GM23338 (cell line): ENCODE results near the gene MTA3. TPM values are rescaled to one million over a fixed set of nuclear protein-coding genes. Genes with fewer than 3 reads are reported as not detected.

Source experiments
- ATAC-seq: fragments of 200-7000 bp; cut with Tn5 transposase; 3 replicates; pipeline ENCODE4 v1.9.1; 2020
- DNase-seq: peaks from one replicate; pipeline ENCODE4 v3.0.0-alpha.2; 2015; ENCODE audit warnings: low spot score
- H2AFZ ChIP-seq: fragments of 200-600 bp; sonication (generic); 2 replicates; pipeline ENCODE4 v1.8.0; 2016; ENCODE audit warnings: antibody characterized with exemption, mild to moderate bottlenecking, moderate library complexity
- H3F3A ChIP-seq: fragments of 200-600 bp; sonication (generic); replicated peaks from 2 replicates; pipeline ENCODE4 v1.8.0; 2017; ENCODE audit warnings: antibody characterized with exemption, mixed run types, low read depth
- H3K27ac ChIP-seq: fragments of 200-600 bp; sonication (generic); 2 replicates; pipeline ENCODE4 v1.6.1; 2016; ENCODE audit warnings: low read depth
- H3K27me3 ChIP-seq: fragments of 200-600 bp; sonication (generic); 2 replicates; pipeline ENCODE4 v1.8.0; 2016; ENCODE audit warnings: mild to moderate bottlenecking, mixed run types, moderate library complexity; ENCODE audit not compliant: insufficient read depth
- H3K36me3 ChIP-seq: fragments of 200-600 bp; sonication (generic); 2 replicates; pipeline ENCODE4 v1.8.0; 2016; ENCODE audit warnings: mild to moderate bottlenecking; ENCODE audit not compliant: insufficient read depth
- H3K4me1 ChIP-seq: fragments of 200-600 bp; sonication (generic); 2 replicates; pipeline ENCODE4 v1.8.0; 2016; ENCODE audit warnings: mild to moderate bottlenecking, moderate library complexity; ENCODE audit not compliant: insufficient read depth
- H3K4me2 ChIP-seq: fragments of 200-600 bp; sonication (generic); 2 replicates; pipeline ENCODE4 v1.7.1; 2017; ENCODE audit warnings: mixed run types
- H3K4me3 ChIP-seq: fragments of 200-600 bp; sonication (generic); 2 replicates; pipeline ENCODE4 v1.6.1; 2016; ENCODE audit warnings: mixed run types
- H3K79me2 ChIP-seq: fragments of 200-600 bp; sonication (generic); replicated peaks from 2 replicates; pipeline ENCODE4 v1.8.0; 2017; ENCODE audit warnings: mild to moderate bottlenecking; ENCODE audit not compliant: insufficient read depth
- H3K9me2 ChIP-seq: fragments of 200-600 bp; sonication (generic); 2 replicates; pipeline ENCODE4 v1.8.0; 2017; ENCODE audit not compliant: insufficient read depth
- H4K20me1 ChIP-seq: fragments of 200-600 bp; sonication (generic); replicated peaks from 2 replicates; pipeline ENCODE4 v1.8.0; 2017; ENCODE audit warnings: mild to moderate bottlenecking; ENCODE audit not compliant: insufficient read depth
- H3K27ac Mint-ChIP-seq: 2 replicates; pipeline ENCODE4 v1.8.0; 2020; ENCODE audit warnings: inconsistent platforms, mild to moderate bottlenecking, moderate library complexity, mixed read lengths
- H3K27me3 Mint-ChIP-seq: 3 replicates; pipeline ENCODE4 v1.8.0; 2022; ENCODE audit warnings: low read depth, mild to moderate bottlenecking, moderate library complexity, mixed read lengths, inconsistent platforms; ENCODE audit not compliant: insufficient read depth, poor library complexity
- H3K36me3 Mint-ChIP-seq: 3 replicates; pipeline ENCODE4 v1.8.0; 2021; ENCODE audit warnings: low read depth, mild to moderate bottlenecking, inconsistent platforms, moderate library complexity, mixed read lengths
- H3K4me1 Mint-ChIP-seq: 3 replicates; pipeline ENCODE4 v1.8.0; 2020; ENCODE audit warnings: mild to moderate bottlenecking, inconsistent platforms, mixed read lengths
- H3K4me3 Mint-ChIP-seq: 3 replicates; pipeline ENCODE4 v1.8.0; 2021; ENCODE audit warnings: moderate library complexity, mild to moderate bottlenecking, inconsistent platforms, mixed read lengths
- H3K9me3 Mint-ChIP-seq: 3 replicates; pipeline ENCODE4 v1.8.0; 2020; ENCODE audit warnings: moderate library complexity, mild to moderate bottlenecking, inconsistent platforms, mixed read lengths
- CREB1 ChIP-seq: fragments of 250-450 bp; sonication (Bioruptor Pico); IDR thresholded peaks from 2 replicates; pipeline ENCODE4 v1.5.0; 2020; ENCODE audit warnings: low read depth, mild to moderate bottlenecking, moderate library complexity
- CTCF ChIP-seq, 2 experiments: fragments of 200-600 bp in 1 of 2; sonication (generic) in 1 of 2; conservative IDR thresholded peaks; 2 replicates each; pipeline versions ENCODE4 v1.5.1 to v1.6.1; 2016 to 2017; ENCODE audit warnings: antibody characterized with exemption in 2 of 2, low read depth in 2 of 2, mild to moderate bottlenecking in 2 of 2, moderate library complexity in 1 of 2
- ETS1 ChIP-seq: IDR thresholded peaks from 2 replicates; pipeline ENCODE4 v1.6.1; 2016; ENCODE audit warnings: antibody characterized with exemption
- EZH2 ChIP-seq: fragments of 200-600 bp; sonication (generic); IDR thresholded peaks from one replicate; pipeline ENCODE4 v1.8.0; 2017; ENCODE audit warnings: antibody characterized with exemption, mild to moderate bottlenecking, low read depth; ENCODE audit not compliant: unreplicated experiment
- EZH2phosphoT487 ChIP-seq: fragments of 200-600 bp; sonication (generic); IDR thresholded peaks from one replicate; pipeline ENCODE4 v1.8.1; 2018; ENCODE audit warnings: antibody characterized with exemption; ENCODE audit not compliant: unreplicated experiment
- JUNB ChIP-seq: IDR thresholded peaks from one replicate; pipeline ENCODE4 v1.6.1; 2016; ENCODE audit warnings: antibody characterized with exemption; ENCODE audit not compliant: unreplicated experiment
- NANOG ChIP-seq: IDR thresholded peaks from 2 replicates; pipeline ENCODE4 v1.6.1; 2016; ENCODE audit warnings: antibody characterized with exemption, borderline replicate concordance
- POLR2AphosphoS5 ChIP-seq: IDR thresholded peaks from 2 replicates; pipeline ENCODE4 v1.6.1; 2016; ENCODE audit warnings: antibody characterized with exemption, low read depth
- REST ChIP-seq: IDR thresholded peaks from one replicate; pipeline ENCODE4 v1.6.1; 2018; ENCODE audit warnings: antibody characterized with exemption; ENCODE audit not compliant: unreplicated experiment
- STAT1 ChIP-seq: IDR thresholded peaks from one replicate; pipeline ENCODE4 v1.6.1; 2016; ENCODE audit warnings: antibody characterized with exemption; ENCODE audit not compliant: unreplicated experiment
- ZNF114 ChIP-seq: fragments of 250-450 bp; sonication (Bioruptor Pico); IDR thresholded peaks from 2 replicates; pipeline ENCODE4 v1.5.0; 2020; ENCODE audit warnings: mild to moderate bottlenecking, moderate library complexity
- ZNF331 ChIP-seq: fragments of 250-450 bp; sonication (Bioruptor Pico); IDR thresholded peaks from 2 replicates; pipeline ENCODE4 v1.5.0; 2020; ENCODE audit warnings: low read depth, mild to moderate bottlenecking, moderate library complexity
- ZNF462 ChIP-seq: fragments of 250-450 bp; sonication (Bioruptor Pico); IDR thresholded peaks from 2 replicates; pipeline ENCODE4 v1.5.0; 2020; ENCODE audit warnings: mild to moderate bottlenecking, moderate library complexity
- polyA plus RNA-seq: library from polyadenylated mRNA; unstranded; fragments of >200 nt; fragmentation: Nextera tagmentation; extraction: Ambion mirVana; gene quantifications from 2 replicates; pipeline ENCODE4 v1.2.1, GENCODE V29; 2016
- total RNA-seq: library from RNA; depleted of rRNA; stranded (reverse); fragments of >200 nt; shearing (Covaris generic); gene quantifications from 2 replicates; pipeline ENCODE4 v1.2.3, GENCODE V29; 2014

Gene MTA3
- total and polyA plus RNA-seq, 2 experiments from 2014 or later = 162 to 208 TPM

GRCh38 chr2:42590176-42590575, 21.7 kb downstream of the MTA3 start:
- no peak overlapping the region for H2AFZ ChIP-seq
- Mint-ChIP-seq H3K9me3 (no peaks in the 10 kb centered on the region), H3K4me3 (no peak overlapping the region), H3K4me1 (peaks cover 14% of the 10 kb centered on the region), H3K36me3 (peaks cover 58% of the 10 kb centered on the region), H3K27ac (peak overlapping the region; percentile 60), H3K27me3 (peaks cover 3% of the 10 kb centered on the region)
- no peak overlapping the region for H3K4me3 ChIP-seq
- H4K20me1 ChIP-seq = peaks cover 51% of the 10 kb centered on the region
- peaks cover 99% of the 10 kb centered on the region for H3K79me2 ChIP-seq
- H3K4me1 ChIP-seq = no peaks in the 10 kb centered on the region
- DNase-seq (no peak), ATAC-seq (no peak)
- peak overlapping the region; percentile 36; the same call in 1 of the 2 replicates for H3K27ac ChIP-seq
- peaks cover 16% of the 10 kb centered on the region; the same call in 1 of the 2 replicates for H3K36me3 ChIP-seq
- TF ChIP-seq ZNF114 (CRISPR knock-in tag) = no peak
- TF ChIP-seq CREB1 (CRISPR knock-in tag) = no peak
- TF ChIP-seq ETS1 = no peak
- no peak for TF ChIP-seq STAT1
- no peak for TF ChIP-seq CTCF (conservative IDR thresholded peaks at IDR 0.05; ENCODE audit: low read depth in 2 of 2)
- no peak for TF ChIP-seq NANOG
- no peak for TF ChIP-seq ZNF331 (CRISPR knock-in tag)
- no peak for TF ChIP-seq REST
- no peak for TF ChIP-seq EZH2phosphoT487
- no peak for TF ChIP-seq ZNF462
- no peak for TF ChIP-seq JUNB
- no peak for TF ChIP-seq EZH2
- no peak for TF ChIP-seq POLR2AphosphoS5
- H3K4me2 ChIP-seq = no peak overlapping the region
- H3K27me3 ChIP-seq = no peaks in the 10 kb centered on the region
- H3F3A ChIP-seq = no peaks in the 10 kb centered on the region
- H3K9me2 ChIP-seq = no peaks in the 10 kb centered on the region
